GM18867 (cell line): ENCODE data around the gene RAPGEF1.
"Not testable (repeated sequence)": the region's sequence is repeated elsewhere in the genome, so short reads cannot be mapped to it uniquely, and the experiment has no call there.

Source experiments
- ATAC-seq: cut with Tn5 transposase; IDR thresholded peaks from one replicate; pipeline ENCODE4 v1.9.1; 2021; ENCODE audit warnings: mild to moderate bottlenecking, moderate library complexity; ENCODE audit not compliant: unreplicated experiment

The RAPGEF1 gene

DNA sequence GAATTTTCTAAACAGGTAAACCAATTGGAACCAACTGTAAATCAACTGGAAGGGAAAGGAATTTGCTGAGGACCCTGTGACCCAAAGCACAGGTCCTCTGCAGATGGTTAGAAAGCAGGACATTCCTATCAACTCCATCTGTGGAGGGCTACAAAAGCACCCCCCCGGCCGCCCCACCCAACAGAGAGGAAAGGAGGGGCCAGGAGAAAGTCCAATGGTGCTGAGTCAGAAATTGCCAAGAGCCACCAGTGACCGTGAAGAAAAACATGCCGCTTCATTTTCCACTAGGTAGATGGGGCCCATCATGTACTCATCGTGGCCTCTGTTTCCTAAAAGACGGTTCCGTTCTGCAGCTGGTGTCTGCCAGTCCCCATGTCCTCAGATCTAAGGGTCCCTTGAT is 66.3 kb downstream of the RAPGEF1 start:
- ATAC-seq = no peak

DNA sequence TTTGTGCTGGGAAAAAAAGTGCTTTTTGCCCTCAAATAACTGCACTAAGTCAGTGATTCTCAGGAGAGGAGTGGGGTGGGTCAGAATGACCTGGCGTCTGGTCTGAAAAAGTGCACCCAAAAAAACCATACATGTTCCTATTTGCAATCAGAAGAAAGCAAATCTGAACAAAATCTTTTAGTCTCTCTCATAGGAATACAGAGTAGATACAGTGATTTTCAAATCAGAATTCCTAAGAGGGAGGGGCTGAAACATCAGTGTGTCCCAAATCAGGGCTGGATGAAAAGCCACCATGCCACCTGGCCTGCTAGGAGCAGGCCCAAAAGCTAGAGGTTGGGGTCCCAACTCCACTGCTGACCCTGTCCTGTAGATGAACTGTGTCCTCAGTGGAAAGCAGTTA is 66.8 kb downstream of the RAPGEF1 start:
- no peak for ATAC-seq

- no peak for ATAC-seq
Observed at GRCh38 chr9:131672451-131672850, 67.4 kb downstream of the RAPGEF1 start.

DNA sequence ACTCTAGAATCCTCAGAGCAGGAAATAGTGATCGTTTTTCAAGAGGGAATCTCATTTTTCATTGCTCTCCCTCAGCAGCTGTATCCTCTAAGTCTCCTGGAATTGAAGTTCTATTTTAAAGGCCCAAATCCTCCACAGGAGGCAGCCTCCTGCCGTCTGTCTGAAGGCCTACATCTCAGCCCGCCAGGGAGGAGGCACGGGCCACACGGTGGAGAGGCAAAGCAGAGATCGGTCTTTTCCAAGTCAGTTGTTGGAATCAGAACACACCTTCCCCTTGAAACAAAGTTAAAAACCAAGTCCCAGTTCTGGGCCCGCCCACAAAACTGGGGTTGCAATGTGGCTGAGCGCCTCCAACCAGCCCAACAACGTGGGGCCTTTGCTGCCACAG is 68.7 kb downstream of the RAPGEF1 start:
- ATAC-seq = no peak

GRCh38 chr9:131670247-131671132 is 69.4 kb downstream of the RAPGEF1 start:
- ATAC-seq = no peak

GRCh38 chr9:131669269-131670157 is 70.4 kb downstream of the RAPGEF1 start:
- no peak for ATAC-seq

- peak; percentile 49 for ATAC-seq
Observed at GRCh38 chr9:131668439-131669268, 71.2 kb downstream of the RAPGEF1 start.

DNA sequence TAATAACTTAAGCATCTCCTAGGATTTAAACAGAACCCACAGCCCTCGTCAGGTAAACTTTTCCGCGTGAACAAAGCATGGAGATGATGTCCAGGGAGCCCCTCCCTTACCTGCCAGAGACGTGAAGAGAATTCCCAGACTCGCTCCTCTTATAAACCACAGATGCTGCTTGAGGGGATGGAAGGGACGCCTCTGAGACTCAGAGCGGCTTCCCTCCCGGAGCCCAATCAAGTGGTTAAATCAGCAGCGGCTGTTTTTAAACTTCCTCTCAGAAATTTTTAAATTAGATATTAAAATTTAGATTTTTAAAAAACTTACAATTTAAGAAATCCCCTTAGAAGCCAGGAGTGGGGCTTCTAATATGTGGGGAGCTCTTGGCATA is 71.8 kb downstream of the RAPGEF1 start:
- ATAC-seq = no peak

- ATAC-seq = no peak
Observed at GRCh38 chr9:131667576-131667975, 72.3 kb downstream of the RAPGEF1 start.

GRCh38 chr9:131666774-131667173 is 73.1 kb downstream of the RAPGEF1 start:
- no peak for ATAC-seq

GRCh38 chr9:131666029-131666428 is 73.8 kb downstream of the RAPGEF1 start:
- ATAC-seq = no peak

DNA sequence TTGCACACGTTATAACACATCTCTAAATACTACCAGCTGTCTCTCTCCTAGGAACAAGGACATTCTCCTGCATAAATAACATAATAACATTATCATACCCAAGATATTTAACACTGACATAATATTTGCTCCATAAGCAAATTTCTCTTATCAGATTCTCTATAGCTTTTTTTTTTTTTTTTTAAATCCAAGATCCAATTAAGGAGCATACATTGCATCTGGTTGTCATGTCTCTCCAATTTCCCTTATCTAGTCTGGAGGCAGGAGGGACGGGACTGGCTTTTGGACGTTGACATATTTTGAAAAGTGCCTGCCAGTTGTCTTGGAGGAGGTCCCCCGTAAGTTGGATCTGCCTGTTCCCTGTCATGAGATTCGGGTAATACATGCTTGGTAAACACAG is 76.6 kb downstream of the RAPGEF1 start:
- no peak for ATAC-seq

DNA sequence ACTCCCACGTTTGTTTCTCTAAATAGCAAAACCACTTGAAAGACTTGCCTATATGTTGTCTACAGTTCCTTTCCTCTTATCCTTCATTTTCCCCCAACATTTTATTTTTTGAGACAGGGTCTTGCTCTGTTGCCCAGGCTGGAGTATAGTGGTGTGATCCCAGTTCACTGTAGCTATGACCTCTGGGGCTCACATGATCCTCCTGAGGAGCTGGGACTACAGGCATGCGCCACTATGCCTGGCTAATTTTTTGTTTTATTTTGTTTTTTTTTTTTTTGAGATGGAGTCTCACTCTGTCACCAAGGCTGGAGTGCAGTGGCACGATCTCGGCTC is 77.6 kb downstream of the RAPGEF1 start:
- not testable (repeated sequence) for ATAC-seq

GRCh38 chr9:131661568-131662288 is 78.1 kb downstream of the RAPGEF1 start:
- ATAC-seq = no peak

DNA sequence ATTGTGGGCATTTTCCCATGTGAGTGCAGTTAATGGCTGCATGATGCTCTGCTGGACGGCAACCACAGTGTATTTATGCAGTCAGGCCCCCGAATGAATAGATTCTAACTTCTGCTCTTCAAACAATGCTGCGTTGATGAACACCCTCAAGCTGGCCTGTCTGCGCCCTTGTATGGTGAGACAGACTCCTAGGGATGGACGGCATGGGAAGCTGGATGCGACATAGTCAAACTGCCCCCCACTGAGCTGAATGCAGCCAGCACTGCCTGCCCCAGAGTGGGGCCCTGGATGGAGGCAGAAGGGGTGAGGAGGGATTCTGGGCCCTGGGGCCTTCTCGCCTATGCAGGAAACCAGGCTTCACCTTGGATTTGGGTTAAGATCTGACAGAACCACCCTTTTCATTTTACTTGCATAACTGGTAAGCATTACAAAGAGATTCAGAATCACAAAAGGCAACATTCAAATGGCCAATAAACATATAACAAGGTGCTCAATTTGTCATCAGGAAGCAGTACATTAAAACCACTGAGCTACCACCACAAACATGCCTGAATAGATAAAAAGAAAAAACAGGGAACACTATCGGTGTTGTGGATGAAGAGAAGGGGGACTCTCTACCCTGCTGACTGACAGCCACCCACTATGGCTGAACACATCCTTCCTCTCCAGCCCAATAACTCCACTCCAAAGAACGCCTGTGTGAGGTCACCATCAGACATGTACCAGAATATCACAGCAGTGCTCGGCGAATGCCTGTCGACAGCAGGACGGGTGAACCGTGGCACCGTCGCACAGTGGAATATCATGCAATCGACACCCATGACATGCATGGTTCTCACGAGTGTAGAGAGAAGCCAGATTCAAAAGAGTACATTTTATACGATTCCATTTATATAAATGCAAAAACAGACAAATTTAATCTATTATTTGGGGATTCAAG is 79.1 kb downstream of the RAPGEF1 start:
- ATAC-seq = no peak

DNA sequence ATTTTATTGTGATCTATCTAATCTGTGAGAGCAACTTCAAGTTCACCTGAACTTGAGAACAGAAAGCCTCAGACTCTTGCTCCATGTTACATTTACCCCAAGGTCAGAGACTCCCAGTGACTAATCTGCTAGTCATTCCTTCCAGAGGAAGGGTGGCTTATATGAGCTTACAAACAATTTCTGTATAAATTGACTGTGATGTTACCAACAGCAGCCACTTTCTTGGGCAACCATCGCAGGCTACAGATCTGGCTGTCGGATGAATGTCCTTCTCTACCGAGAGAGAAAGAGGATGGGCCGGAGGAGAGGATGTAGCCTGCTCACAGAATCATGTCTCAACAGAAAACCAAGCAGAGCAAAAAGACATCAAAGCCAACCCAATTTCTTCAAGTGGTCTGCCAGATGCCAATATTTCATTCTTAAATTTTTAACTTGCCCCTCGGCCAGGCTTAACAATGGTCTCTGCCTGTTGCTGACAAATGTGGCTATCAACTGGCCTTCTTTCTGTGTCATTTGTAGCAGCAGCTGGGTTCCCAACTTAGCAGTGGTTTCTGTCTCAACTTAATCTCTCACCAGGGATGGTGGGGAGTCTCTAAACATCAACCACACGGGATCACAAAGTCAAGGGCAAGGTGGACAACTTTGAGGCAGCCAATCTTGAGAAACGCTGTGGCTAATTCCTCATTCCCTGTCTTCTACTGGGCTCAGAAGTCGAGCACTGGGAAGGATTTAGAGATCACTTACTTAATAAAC is 81.3 kb downstream of the RAPGEF1 start:
- ATAC-seq = no peak

DNA sequence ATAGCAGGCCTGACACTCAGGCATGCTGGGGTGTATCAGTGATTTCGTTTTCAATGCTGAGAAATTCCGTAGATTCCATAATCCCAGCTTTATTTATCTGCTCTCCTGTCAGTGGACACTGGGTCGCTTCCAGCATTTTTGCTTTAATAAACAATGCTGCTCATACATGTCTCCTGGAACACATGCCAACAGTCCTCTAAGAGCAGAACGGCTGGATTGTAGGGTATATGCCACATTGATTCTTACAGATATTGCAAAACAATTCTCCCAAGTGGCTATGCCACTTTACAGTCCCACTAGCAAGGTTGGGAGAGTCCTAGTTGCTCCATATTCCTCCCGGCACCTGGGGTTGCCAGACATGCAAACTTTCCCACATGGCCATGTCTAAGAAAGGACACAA is 81.9 kb downstream of the RAPGEF1 start:
- no peak for ATAC-seq

DNA sequence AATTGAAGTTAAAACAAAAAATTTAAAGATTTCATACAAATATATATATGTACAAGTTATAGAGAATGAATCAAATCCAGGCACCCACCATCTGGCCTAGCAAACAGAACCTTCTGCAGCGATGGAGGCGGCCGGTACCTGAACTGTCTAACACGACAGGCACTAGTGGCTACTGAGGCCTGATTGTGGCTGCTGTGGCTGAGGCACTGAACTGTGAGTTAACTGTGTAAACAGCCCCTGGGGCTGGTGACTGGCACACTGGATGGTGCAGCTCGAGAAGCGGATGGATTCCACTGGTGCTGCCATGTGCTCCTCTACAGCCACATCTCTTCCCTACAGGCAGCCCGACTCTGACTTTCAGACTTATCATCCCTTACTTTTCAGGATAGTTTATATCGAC is 82.4 kb downstream of the RAPGEF1 start:
- no peak for ATAC-seq

- peak; percentile 36 for ATAC-seq
Observed at GRCh38 chr9:131657037-131657377, 82.9 kb downstream of the RAPGEF1 start.
